Neural cell (in vitro differentiated cells): Measurements from ENCODE around the gene ITM2C. TPM values are rescaled to one million over a fixed set of nuclear protein-coding genes. Genes with fewer than 3 reads are reported as not detected.

Source experiments
- H2AFZ ChIP-seq: fragments of 200-600, 300-800 bp; sonication (generic), shearing (Covaris generic); 2 replicates; pipeline ENCODE4 v1.6.0; 2014; ENCODE audit warnings: low read depth, mild to moderate bottlenecking, antibody characterized with exemption, low read length, moderate library complexity
- H3F3A ChIP-seq: fragments of 200-600 bp; shearing (Covaris generic); 2 replicates; pipeline ENCODE4 v1.6.1; 2016; ENCODE audit warnings: mild to moderate bottlenecking, moderate library complexity, mixed read lengths, antibody characterized with exemption, low read length; ENCODE audit not compliant: insufficient read depth, poor library complexity, severe bottlenecking
- H3K27ac ChIP-seq: fragments of 200-600, 300-800 bp; sonication (generic), shearing (Covaris generic); 2 replicates; pipeline ENCODE4 v1.5.1; 2014; ENCODE audit warnings: mild to moderate bottlenecking, low read length, moderate library complexity
- H3K27me3 ChIP-seq: fragments of 300-800, 200-600 bp; sonication (generic), shearing (Covaris generic); 2 replicates; pipeline ENCODE4 v1.6.0; 2014; ENCODE audit warnings: mild to moderate bottlenecking, low read depth, low read length, moderate library complexity; ENCODE audit not compliant: insufficient read depth
- H3K36me3 ChIP-seq: fragments of 300-800, 200-600 bp; sonication (generic), shearing (Covaris generic); 2 replicates; pipeline ENCODE4 v1.5.1; 2014; ENCODE audit warnings: mild to moderate bottlenecking, antibody characterized with exemption, low read length, moderate library complexity; ENCODE audit not compliant: insufficient read depth
- H3K4me2 ChIP-seq: fragments of 300-800, 200-600 bp; sonication (generic), shearing (Covaris generic); 2 replicates; pipeline ENCODE4 v1.6.0; 2014; ENCODE audit warnings: mild to moderate bottlenecking, low read length
- H3K4me3 ChIP-seq: fragments of 300-800, 200-600 bp; sonication (generic), shearing (Covaris generic); 2 replicates; pipeline ENCODE4 v1.5.1; 2014; ENCODE audit warnings: mild to moderate bottlenecking, low read length, moderate library complexity
- H3K79me2 ChIP-seq: fragments of 200-600 bp; shearing (Covaris generic); replicated peaks from 2 replicates; pipeline ENCODE4 v1.6.0; 2014; ENCODE audit warnings: mild to moderate bottlenecking, low read length, moderate library complexity; ENCODE audit not compliant: insufficient read depth
- H3K9ac ChIP-seq: fragments of 300-800, 200-600 bp; sonication (generic), shearing (Covaris generic); 2 replicates; pipeline ENCODE4 v1.6.1; 2016; ENCODE audit warnings: mild to moderate bottlenecking, low read length, mixed read lengths
- H3K9me2 ChIP-seq: fragments of 200-600 bp; shearing (Covaris generic); 2 replicates; pipeline ENCODE4 v1.6.1; 2016; ENCODE audit warnings: mild to moderate bottlenecking, low read length, mixed read lengths; ENCODE audit not compliant: insufficient read depth
- H3K9me3 ChIP-seq: fragments of 200-600, 300-800 bp; sonication (generic), shearing (Covaris generic); 2 replicates; pipeline ENCODE4 v1.6.1; 2016; ENCODE audit warnings: mild to moderate bottlenecking, mixed run types, low read length, moderate library complexity, mixed read lengths
- H4K20me1 ChIP-seq: fragments of 200-600 bp; shearing (Covaris generic); 2 replicates; pipeline ENCODE4 v1.6.1; 2016; ENCODE audit warnings: mild to moderate bottlenecking, mixed run types; ENCODE audit not compliant: insufficient read depth
- EP300 ChIP-seq: fragments of 450-650 bp; conservative IDR thresholded peaks from 2 replicates; pipeline ENCODE4 v1.6.1; 2014; ENCODE audit warnings: antibody characterized with exemption, mild to moderate bottlenecking, moderate library complexity; ENCODE audit not compliant: poor library complexity, severe bottlenecking
- EZH2 ChIP-seq: fragments of 200-600, 300-800 bp; shearing (Covaris generic), sonication (generic); IDR thresholded peaks from 2 replicates; pipeline ENCODE4 v1.6.1; 2014; ENCODE audit warnings: antibody characterized with exemption, low read length, borderline replicate concordance, mild to moderate bottlenecking; ENCODE audit not compliant: insufficient read depth, poor library complexity, severe bottlenecking
- MXI1 ChIP-seq: fragments of 450-650 bp; conservative IDR thresholded peaks from 2 replicates; pipeline ENCODE4 v1.6.1; 2014; ENCODE audit warnings: antibody characterized with exemption, mild to moderate bottlenecking; ENCODE audit not compliant: poor library complexity, severe bottlenecking
- POLR2AphosphoS5 ChIP-seq: IDR thresholded peaks from 2 replicates; pipeline ENCODE4 v1.6.1; 2012
- RAD21 ChIP-seq: fragments of 450-650 bp; conservative IDR thresholded peaks from 2 replicates; pipeline ENCODE4 v1.6.1; 2014; ENCODE audit warnings: antibody characterized with exemption, mild to moderate bottlenecking, moderate library complexity
- SMC3 ChIP-seq: fragments of 450-650 bp; conservative IDR thresholded peaks from 2 replicates; pipeline ENCODE4 v1.6.1; 2014; ENCODE audit warnings: antibody characterized with exemption, mild to moderate bottlenecking, moderate library complexity; ENCODE audit not compliant: poor library complexity
- TAF1 ChIP-seq: IDR thresholded peaks from 2 replicates; pipeline ENCODE4 v1.6.1; 2012; ENCODE audit warnings: low read depth
- polyA plus RNA-seq: library from polyadenylated mRNA; depleted of rRNA; stranded (reverse); fragments of >200 nt; gene quantifications from 2 replicates; pipeline ENCODE4 v1.2.3, GENCODE V29; 2014
- TF ChIP-seq, protein P1 (sequence below): fragments of 450-650 bp; IDR thresholded peaks from 2 replicates; pipeline ENCODE4 v1.5.1; 2014; ENCODE audit warnings: antibody characterized with exemption, mild to moderate bottlenecking, moderate library complexity; ENCODE audit not compliant: poor library complexity, severe bottlenecking
- TF ChIP-seq, protein P2 (sequence below): IDR thresholded peaks from 2 replicates; pipeline ENCODE4 v1.6.1; 2012; ENCODE audit warnings: borderline replicate concordance

The ITM2C gene
- polyA plus RNA-seq, 1 donor from 2014 or later = 186 TPM

DNA sequence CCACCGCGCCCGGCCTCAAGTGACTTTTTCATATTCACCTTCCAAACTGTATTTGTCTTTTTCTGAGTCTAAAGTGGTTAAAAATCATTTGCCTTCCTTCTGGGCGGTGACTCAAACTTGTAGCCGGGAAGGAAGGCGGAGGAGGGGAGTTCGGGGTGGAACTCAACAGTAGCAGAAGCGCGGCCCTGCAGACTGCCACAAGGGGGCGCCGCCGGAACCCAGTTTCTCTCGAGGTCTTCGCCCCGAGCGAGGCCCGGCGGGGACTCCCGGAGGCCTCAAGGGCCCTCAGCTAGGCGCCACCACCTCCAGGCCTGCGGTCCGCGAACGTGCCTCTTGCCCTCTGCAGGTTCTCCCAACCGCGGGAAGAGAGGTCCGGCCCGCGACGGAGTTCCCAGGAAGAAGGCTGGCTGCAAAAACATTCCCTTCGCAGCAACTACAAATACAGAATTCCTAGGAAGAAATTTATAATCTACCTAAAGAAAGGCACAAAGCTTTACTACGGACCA is 16.8 kb upstream of the ITM2C start:
- Histone ChIP-seq H2AFZ (no peak overlapping the region), H4K20me1 (no peaks in the 10 kb centered on the region), H3K79me2 (no peaks in the 10 kb centered on the region), H3K9ac (no peak overlapping the region), H3K4me2 (no peak overlapping the region), H3K9me3 (peaks cover 4% of the 10 kb centered on the region), H3K27ac (no peak overlapping the region), H3F3A (no peaks in the 10 kb centered on the region), H3K27me3 (no peaks in the 10 kb centered on the region), H3K9me2 (no peaks in the 10 kb centered on the region), H3K4me3 (no peak overlapping the region), H3K36me3 (no peaks in the 10 kb centered on the region)
- TF ChIP-seq RAD21 = peak; percentile 68
- TF ChIP-seq, protein P1, sequence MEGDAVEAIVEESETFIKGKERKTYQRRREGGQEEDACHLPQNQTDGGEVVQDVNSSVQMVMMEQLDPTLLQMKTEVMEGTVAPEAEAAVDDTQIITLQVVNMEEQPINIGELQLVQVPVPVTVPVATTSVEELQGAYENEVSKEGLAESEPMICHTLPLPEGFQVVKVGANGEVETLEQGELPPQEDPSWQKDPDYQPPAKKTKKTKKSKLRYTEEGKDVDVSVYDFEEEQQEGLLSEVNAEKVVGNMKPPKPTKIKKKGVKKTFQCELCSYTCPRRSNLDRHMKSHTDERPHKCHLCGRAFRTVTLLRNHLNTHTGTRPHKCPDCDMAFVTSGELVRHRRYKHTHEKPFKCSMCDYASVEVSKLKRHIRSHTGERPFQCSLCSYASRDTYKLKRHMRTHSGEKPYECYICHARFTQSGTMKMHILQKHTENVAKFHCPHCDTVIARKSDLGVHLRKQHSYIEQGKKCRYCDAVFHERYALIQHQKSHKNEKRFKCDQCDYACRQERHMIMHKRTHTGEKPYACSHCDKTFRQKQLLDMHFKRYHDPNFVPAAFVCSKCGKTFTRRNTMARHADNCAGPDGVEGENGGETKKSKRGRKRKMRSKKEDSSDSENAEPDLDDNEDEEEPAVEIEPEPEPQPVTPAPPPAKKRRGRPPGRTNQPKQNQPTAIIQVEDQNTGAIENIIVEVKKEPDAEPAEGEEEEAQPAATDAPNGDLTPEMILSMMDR = peak; percentile 69
- no peak for TF ChIP-seq POLR2AphosphoS5
- TF ChIP-seq MXI1 = no peak
- TF ChIP-seq, protein P2, sequence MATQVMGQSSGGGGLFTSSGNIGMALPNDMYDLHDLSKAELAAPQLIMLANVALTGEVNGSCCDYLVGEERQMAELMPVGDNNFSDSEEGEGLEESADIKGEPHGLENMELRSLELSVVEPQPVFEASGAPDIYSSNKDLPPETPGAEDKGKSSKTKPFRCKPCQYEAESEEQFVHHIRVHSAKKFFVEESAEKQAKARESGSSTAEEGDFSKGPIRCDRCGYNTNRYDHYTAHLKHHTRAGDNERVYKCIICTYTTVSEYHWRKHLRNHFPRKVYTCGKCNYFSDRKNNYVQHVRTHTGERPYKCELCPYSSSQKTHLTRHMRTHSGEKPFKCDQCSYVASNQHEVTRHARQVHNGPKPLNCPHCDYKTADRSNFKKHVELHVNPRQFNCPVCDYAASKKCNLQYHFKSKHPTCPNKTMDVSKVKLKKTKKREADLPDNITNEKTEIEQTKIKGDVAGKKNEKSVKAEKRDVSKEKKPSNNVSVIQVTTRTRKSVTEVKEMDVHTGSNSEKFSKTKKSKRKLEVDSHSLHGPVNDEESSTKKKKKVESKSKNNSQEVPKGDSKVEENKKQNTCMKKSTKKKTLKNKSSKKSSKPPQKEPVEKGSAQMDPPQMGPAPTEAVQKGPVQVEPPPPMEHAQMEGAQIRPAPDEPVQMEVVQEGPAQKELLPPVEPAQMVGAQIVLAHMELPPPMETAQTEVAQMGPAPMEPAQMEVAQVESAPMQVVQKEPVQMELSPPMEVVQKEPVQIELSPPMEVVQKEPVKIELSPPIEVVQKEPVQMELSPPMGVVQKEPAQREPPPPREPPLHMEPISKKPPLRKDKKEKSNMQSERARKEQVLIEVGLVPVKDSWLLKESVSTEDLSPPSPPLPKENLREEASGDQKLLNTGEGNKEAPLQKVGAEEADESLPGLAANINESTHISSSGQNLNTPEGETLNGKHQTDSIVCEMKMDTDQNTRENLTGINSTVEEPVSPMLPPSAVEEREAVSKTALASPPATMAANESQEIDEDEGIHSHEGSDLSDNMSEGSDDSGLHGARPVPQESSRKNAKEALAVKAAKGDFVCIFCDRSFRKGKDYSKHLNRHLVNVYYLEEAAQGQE = no peak
- TF ChIP-seq TAF1 = no peak
- no peak for TF ChIP-seq EZH2
- no peak for TF ChIP-seq EP300
- TF ChIP-seq SMC3 = peak; percentile 76

DNA sequence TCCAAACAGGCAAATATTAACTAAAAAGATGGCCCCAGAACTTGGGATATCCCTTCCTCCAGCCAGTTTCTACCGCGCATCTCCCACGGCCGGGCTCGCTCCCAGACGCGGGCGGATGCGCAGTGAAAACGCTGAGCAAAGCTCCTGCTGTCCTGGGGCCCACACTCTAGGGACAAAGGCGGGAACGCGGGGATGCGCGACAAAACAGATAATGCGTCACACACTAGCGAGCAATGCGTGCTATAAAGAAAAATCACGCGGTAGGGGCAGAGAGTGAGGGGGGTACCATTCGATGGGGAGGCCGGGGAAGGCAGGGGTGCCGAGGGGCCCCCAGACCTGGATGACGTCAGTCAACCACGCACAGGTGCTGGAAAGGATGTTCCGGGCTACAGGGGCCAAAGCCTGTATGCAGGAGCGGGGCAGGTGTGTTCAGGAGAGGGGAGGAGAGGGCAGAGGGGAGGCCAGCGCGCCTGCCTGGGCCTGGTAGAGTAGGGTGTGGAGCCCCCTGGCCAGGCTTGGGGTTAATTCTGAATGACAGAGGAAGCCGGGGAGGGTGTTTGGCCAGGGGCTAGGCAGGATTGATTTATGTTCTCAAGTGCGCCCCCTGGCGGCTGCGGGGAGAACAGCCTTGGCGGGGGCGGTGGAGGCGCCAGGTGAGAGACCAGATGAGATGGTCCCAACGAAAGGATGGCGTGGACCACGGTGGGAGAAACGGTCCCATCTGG is 14.9 kb upstream of the ITM2C start:
- TF ChIP-seq, protein P1 = peak; percentile 37
- no peak for TF ChIP-seq SMC3
- H3K27ac ChIP-seq = no peak overlapping the region
- H3K4me2 ChIP-seq = no peak overlapping the region
- no peaks in the 10 kb centered on the region for H3F3A ChIP-seq
- H3K9me2 ChIP-seq = no peaks in the 10 kb centered on the region
- H3K79me2 ChIP-seq = no peaks in the 10 kb centered on the region
- H3K27me3 ChIP-seq = no peaks in the 10 kb centered on the region
- no peaks in the 10 kb centered on the region for H4K20me1 ChIP-seq
- H3K9me3 ChIP-seq = peaks cover 4% of the 10 kb centered on the region
- no peak overlapping the region for H3K4me3 ChIP-seq
- no peak overlapping the region for H2AFZ ChIP-seq
- H3K36me3 ChIP-seq = no peaks in the 10 kb centered on the region
- no peak overlapping the region for H3K9ac ChIP-seq
